NCI-H2196 (cell line): Measurements from ENCODE around the gene PITPNM1.

ENCODE experiments used
- DNase-seq: peaks from one replicate; lab custom pipeline; 2025; ENCODE audit not compliant: unreplicated experiment; lab: John Stamatoyannopoulos, UW

Gene PITPNM1

DNA sequence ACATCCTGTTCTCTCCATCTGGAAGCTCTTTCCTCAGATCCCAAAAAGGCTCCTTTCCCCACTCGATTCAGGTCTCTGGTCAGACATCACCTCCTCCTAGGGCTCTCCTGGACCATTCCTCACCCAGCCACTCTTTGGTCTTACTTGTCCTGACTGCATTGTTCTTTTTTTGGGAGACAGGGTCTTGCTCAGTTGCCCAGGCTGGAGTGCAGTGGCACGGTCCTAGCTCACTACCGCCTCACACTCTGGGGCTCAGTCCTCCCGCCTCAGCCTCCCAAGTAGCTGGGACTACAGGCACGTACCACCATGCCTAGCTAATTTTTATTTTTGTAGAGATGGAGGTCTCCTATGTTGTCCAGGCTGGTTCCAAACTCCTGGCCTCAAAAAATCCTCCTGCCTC lies 59.6 kb downstream of the PITPNM1 start:
- no peak for DNase-seq

DNA sequence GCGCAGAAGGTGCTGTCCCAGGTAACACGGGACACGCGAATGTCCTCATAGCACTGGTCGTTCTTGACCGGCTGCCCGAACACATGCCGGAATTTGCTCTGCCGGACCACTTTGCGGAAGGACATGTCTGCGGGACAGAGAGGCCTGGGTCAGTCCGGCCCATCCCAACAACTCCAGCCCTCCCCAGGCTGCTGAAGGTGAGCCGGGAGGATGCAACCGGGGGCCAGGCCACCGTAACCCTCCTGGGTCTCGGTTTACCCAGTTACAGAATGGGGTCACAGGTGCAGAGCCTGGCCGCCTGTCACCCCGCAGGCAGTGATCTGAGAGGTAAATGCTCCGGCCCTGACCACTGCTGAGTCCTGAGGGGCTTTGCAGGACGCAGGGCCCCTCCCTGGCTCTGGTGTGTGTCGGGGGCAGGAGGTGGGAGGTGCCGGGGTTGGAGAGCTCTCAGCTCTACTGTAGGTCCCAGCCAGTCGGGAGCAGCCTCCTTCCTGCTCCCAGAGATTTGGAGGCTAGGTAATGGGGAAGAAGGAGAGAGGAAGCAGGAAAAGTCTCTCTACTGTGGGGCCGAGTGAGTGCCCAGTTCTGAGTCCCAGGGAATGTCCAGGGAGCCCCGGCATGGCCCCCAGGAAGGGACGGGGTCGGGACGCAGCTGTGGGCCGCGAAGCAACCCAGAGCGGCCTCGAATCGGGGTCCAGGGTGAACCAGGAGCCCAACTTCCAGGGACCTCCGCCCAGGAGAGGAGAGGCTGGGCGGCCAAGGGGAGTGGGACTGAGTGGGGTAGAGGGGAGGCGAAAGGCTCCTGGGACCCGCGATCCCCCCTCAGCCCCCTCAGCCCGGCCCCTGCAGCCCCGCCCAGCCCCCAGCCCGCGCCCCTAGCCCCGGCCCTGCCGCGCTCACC lies 62.4 kb downstream of the PITPNM1 start:
- DNase-seq: no peak
